HG03025 (cell line): ENCODE results near the gene CERS5.
"Not testable (repeated sequence)": the region's sequence is repeated elsewhere in the genome, so short reads cannot be mapped to it uniquely, and the experiment has no call there.

ENCODE experiments used
- ATAC-seq: cut with Tn5 transposase; IDR thresholded peaks from one replicate; pipeline ENCODE4 v1.9.1; 2021; ENCODE audit warnings: mild to moderate bottlenecking, moderate library complexity; ENCODE audit not compliant: unreplicated experiment, low FRiP score

CERS5 gene

GRCh38 chr12:50104417-50105366 lies 62.5 kb downstream of the CERS5 start:
- ATAC-seq = no peak

GRCh38 chr12:50103767-50104321 lies 63.3 kb downstream of the CERS5 start, which contains the start of gene GPD1:
Gene GPD1, plus strand, starts transcription at chr12:50104008. Its CDS starts 43 bp downstream, at chr12:50104051.
- ATAC-seq = no peak

- no peak for ATAC-seq
Measured at GRCh38 chr12:50103351-50103750, 63.8 kb downstream of the CERS5 start.

GRCh38 chr12:50102646-50103309 lies 64.4 kb downstream of the CERS5 start:
- ATAC-seq = no peak

- no peak for ATAC-seq
Measured at GRCh38 chr12:50102131-50102531, 65.0 kb downstream of the CERS5 start.

GRCh38 chr12:50101663-50102062 lies 65.5 kb downstream of the CERS5 start:
- no peak for ATAC-seq

GRCh38 chr12:50100561-50100960 lies 66.6 kb downstream of the CERS5 start:
- no peak for ATAC-seq

GRCh38 chr12:50099302-50100008 lies 67.7 kb downstream of the CERS5 start:
- no peak for ATAC-seq

GRCh38 chr12:50097952-50098351 lies 69.2 kb downstream of the CERS5 start:
- no peak for ATAC-seq

- ATAC-seq = no peak
Measured at GRCh38 chr12:50090391-50090790, 76.8 kb downstream of the CERS5 start.

GRCh38 chr12:50089730-50090129 lies 77.4 kb downstream of the CERS5 start:
- no peak for ATAC-seq

- ATAC-seq = no peak
Measured at GRCh38 chr12:50088577-50089335, 78.4 kb downstream of the CERS5 start.

GRCh38 chr12:50087995-50088394 lies 79.2 kb downstream of the CERS5 start:
- ATAC-seq = no peak

- ATAC-seq = no peak
Measured at GRCh38 chr12:50087151-50087550, 80.0 kb downstream of the CERS5 start.

GRCh38 chr12:50086148-50086547 lies 81.0 kb downstream of the CERS5 start:
- no peak for ATAC-seq

GRCh38 chr12:50085615-50086072 lies 81.5 kb downstream of the CERS5 start:
- no peak for ATAC-seq

- ATAC-seq = peak; percentile 76
Measured at GRCh38 chr12:50084775-50085614, 82.2 kb downstream of the CERS5 start, which contains the start of gene SMARCD1. Gene SMARCD1, plus strand, starts transcription at chr12:50085342. Its CDS starts 28 bp downstream, at chr12:50085370.

GRCh38 chr12:50084409-50084774 lies 82.8 kb downstream of the CERS5 start:
- ATAC-seq = not testable (repeated sequence)

GRCh38 chr12:50083301-50083700 lies 83.9 kb downstream of the CERS5 start:
- ATAC-seq = no peak
